C4-2B (cell line): ENCODE data around the gene TOMM40L.

Experiments used
- ZFX ChIP-seq: fragments of 450-650 bp; IDR thresholded peaks from 2 replicates; pipeline ENCODE4 v1.6.1; 2017
- TF ChIP-seq, protein P1 (sequence below): fragments of 450-650 bp; conservative IDR thresholded peaks from 2 replicates; pipeline ENCODE4 v1.5.1; 2017; ENCODE audit warnings: mild to moderate bottlenecking

DNA sequence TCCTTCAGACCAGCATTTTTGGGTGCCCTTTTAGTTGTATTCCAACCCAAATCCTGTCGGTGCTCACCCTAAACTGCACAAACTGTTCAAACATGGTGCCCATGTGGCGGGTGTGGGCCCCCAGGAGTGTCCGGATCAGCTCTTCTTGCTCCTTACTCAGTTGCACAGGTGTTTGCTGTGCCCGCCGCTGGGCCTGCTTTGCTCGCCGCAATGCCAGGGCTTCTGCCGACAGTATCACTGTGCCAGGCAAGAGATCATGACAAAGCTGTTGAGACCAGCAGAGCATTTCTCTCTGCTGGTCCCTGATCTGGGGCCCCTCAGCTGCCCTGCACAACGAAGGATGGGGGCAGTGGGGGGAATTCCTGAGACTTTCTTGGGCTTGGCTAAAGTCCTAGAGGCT is 7.2 kb downstream of the TOMM40L start:
- TF ChIP-seq, protein P1, sequence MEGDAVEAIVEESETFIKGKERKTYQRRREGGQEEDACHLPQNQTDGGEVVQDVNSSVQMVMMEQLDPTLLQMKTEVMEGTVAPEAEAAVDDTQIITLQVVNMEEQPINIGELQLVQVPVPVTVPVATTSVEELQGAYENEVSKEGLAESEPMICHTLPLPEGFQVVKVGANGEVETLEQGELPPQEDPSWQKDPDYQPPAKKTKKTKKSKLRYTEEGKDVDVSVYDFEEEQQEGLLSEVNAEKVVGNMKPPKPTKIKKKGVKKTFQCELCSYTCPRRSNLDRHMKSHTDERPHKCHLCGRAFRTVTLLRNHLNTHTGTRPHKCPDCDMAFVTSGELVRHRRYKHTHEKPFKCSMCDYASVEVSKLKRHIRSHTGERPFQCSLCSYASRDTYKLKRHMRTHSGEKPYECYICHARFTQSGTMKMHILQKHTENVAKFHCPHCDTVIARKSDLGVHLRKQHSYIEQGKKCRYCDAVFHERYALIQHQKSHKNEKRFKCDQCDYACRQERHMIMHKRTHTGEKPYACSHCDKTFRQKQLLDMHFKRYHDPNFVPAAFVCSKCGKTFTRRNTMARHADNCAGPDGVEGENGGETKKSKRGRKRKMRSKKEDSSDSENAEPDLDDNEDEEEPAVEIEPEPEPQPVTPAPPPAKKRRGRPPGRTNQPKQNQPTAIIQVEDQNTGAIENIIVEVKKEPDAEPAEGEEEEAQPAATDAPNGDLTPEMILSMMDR = no peak
- no peak for TF ChIP-seq ZFX
